ENCODE measurements around the gene ZNF827.

GRCh38 chr4:145720656-145721055 is 218.0 kb downstream of the ZNF827 start:
- TF ChIP-seq RFX5 (IDR thresholded peaks at IDR 0.05; ENCODE audit: borderline replicate concordance, low read depth, low read length) (no peak), ASH2L (IDR thresholded peaks at IDR 0.05; ENCODE audit: low read length) (no peak), EP300 (IDR thresholded peaks at IDR 0.05; ENCODE audit: borderline replicate concordance in 1 of 2, low read depth in 2 of 2, low read length in 2 of 2) (no peak), HDAC2 (IDR thresholded peaks at IDR 0.05; ENCODE audit: borderline replicate concordance in 1 of 2, low read depth in 2 of 2, low read length in 2 of 2) (no peak), TCF12 (IDR thresholded peaks at IDR 0.05; ENCODE audit: low read depth, low read length) (no peak), SIRT6 (IDR thresholded peaks at IDR 0.05; ENCODE audit: low read length) (no peak), PHF8 (conservative IDR thresholded peaks at IDR 0.05; ENCODE audit: low read depth, low read length) (no peak), ZNF274 (IDR thresholded peaks at IDR 0.05; ENCODE audit: borderline replicate concordance, extremely low read depth, low read length) (no peak), GTF2F1 (IDR thresholded peaks at IDR 0.05; ENCODE audit: borderline replicate concordance, low read depth, low read length) (no peak), TAF7 (optimal IDR thresholded peaks at IDR 0.05; ENCODE audit: borderline replicate concordance, low read depth, low read length) (no peak), CHD2 (IDR thresholded peaks at IDR 0.05; ENCODE audit: low read length) (no peak), BACH1 (IDR thresholded peaks at IDR 0.05; ENCODE audit: low read length) (no peak), POLR2AphosphoS5 (IDR thresholded peaks at IDR 0.05; ENCODE audit: low read depth, low read length) (no peak)
- TF ChIP-seq, protein P1, sequence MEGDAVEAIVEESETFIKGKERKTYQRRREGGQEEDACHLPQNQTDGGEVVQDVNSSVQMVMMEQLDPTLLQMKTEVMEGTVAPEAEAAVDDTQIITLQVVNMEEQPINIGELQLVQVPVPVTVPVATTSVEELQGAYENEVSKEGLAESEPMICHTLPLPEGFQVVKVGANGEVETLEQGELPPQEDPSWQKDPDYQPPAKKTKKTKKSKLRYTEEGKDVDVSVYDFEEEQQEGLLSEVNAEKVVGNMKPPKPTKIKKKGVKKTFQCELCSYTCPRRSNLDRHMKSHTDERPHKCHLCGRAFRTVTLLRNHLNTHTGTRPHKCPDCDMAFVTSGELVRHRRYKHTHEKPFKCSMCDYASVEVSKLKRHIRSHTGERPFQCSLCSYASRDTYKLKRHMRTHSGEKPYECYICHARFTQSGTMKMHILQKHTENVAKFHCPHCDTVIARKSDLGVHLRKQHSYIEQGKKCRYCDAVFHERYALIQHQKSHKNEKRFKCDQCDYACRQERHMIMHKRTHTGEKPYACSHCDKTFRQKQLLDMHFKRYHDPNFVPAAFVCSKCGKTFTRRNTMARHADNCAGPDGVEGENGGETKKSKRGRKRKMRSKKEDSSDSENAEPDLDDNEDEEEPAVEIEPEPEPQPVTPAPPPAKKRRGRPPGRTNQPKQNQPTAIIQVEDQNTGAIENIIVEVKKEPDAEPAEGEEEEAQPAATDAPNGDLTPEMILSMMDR (IDR thresholded peaks at IDR 0.05; ENCODE audit: control extremely low read depth in 1 of 3, insufficient read depth in 1 of 3, low read depth in 1 of 3, low read length in 3 of 3) = no peak

All from H1 (cell line).